GM19025 (cell line): ENCODE measurements around the gene UGGT2.

ENCODE experiments used
- ATAC-seq: cut with Tn5 transposase; IDR thresholded peaks from one replicate; pipeline ENCODE4 v1.9.1; 2021; ENCODE audit warnings: mild to moderate bottlenecking, low read depth, moderate library complexity; ENCODE audit not compliant: unreplicated experiment

The UGGT2 gene

DNA sequence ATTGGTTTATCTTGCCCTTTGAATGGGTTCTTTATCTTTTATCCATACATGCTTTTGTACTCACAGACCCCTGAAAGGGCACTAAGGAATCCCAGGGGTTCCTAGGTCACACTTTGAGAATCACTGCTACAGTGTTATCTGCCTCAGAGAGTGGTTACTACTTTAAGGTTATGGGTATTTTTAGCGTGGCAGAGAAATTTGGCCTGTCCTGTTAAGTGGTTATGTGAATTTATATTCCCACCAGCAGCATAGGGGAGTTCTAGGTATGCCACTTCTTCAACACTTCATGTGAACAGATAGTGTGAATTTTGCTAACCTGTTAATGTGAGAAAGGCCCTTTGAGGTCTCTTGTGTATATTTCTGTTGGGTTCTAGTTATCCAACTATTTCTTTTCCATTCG, 300.5 kb downstream of the UGGT2 start:
- ATAC-seq: no peak
